Prostate gland (tissue), 2 donors: Measurements from ENCODE around the gene SLC22A16. TPM values are rescaled to one million over a fixed set of nuclear protein-coding genes. Genes with fewer than 3 reads are reported as not detected.

Experiments used
- DNase-seq: peaks from one replicate; pipeline ENCODE4 v3.0.0-alpha.2; 2019; ENCODE audit warnings: low spot score
- H3K27ac ChIP-seq, 2 donors: fragments of 200-600 bp; sonication (generic); 2 replicates each; pipeline ENCODE4 v1.5.1; 2017 to 2019
- H3K27me3 ChIP-seq: fragments of 200-600 bp; sonication (generic); replicated peaks from 2 replicates; pipeline ENCODE4 v1.5.1; 2019; ENCODE audit not compliant: insufficient read depth
- H3K36me3 ChIP-seq, 2 donors: fragments of 200-600 bp; sonication (generic); 1 replicate in 1 of 2; 2 replicates in 1 of 2; pipeline versions ENCODE4 v1.5.1 to v1.8.1; 2017 to 2019
- H3K4me1 ChIP-seq: fragments of 200-600 bp; sonication (generic); replicated peaks from 2 replicates; pipeline ENCODE4 v1.5.1; 2019
- H3K4me3 ChIP-seq, 2 donors: fragments of 200-600 bp; sonication (generic); 2 replicates each; pipeline ENCODE4 v1.5.1; 2017 to 2019
- H3K9me3 ChIP-seq: fragments of 200-600 bp; sonication (generic); 2 replicates; pipeline ENCODE4 v1.5.1; 2017
- POLR2A ChIP-seq: fragments of 450-650 bp; IDR thresholded peaks from one replicate; pipeline ENCODE4 v1.6.1; 2016; ENCODE audit warnings: antibody characterized with exemption, mild to moderate bottlenecking
- POLR2AphosphoS5 ChIP-seq: sonication (generic); formaldehyde crosslinking; IDR thresholded peaks from one replicate; pipeline ENCODE4 v1.6.1; 2017; ENCODE audit warnings: antibody characterized with exemption
- WGBS: methylation state at CpG from one replicate; pipeline ENCODE4 v1.1.5; 2018; 5-methylcytosine and 5-hydroxymethylcytosine counted together
- intact Hi-C: fragments of 100-400 bp; cut with DNase I; formaldehyde crosslinking; loops from one replicate; pipeline ENCODE4 v1.14.2; 2022
- total RNA-seq, 2 donors: library from RNA; depleted of rRNA; stranded (reverse); fragments of >200 nt; gene quantifications; one replicate each; pipeline ENCODE4 v1.1.0, GENCODE V29; 2016
- TF ChIP-seq, protein P1 (sequence below), 4 experiments: fragments of 200-600 bp in 2 of 4; fragments of 450-650 bp in 2 of 4; sonication (generic) in 2 of 4; IDR thresholded peaks; 1 replicate in 3 of 4; 2 replicates in 1 of 4; pipeline ENCODE4 v1.5.1; 2016 to 2019; ENCODE audit warnings: antibody characterized with exemption in 4 of 4, mild to moderate bottlenecking in 2 of 4, moderate library complexity in 2 of 4

The SLC22A16 gene
- total RNA-seq, 2 donors from 2014 or later = 2.7 TPM; not detected in 1

DNA sequence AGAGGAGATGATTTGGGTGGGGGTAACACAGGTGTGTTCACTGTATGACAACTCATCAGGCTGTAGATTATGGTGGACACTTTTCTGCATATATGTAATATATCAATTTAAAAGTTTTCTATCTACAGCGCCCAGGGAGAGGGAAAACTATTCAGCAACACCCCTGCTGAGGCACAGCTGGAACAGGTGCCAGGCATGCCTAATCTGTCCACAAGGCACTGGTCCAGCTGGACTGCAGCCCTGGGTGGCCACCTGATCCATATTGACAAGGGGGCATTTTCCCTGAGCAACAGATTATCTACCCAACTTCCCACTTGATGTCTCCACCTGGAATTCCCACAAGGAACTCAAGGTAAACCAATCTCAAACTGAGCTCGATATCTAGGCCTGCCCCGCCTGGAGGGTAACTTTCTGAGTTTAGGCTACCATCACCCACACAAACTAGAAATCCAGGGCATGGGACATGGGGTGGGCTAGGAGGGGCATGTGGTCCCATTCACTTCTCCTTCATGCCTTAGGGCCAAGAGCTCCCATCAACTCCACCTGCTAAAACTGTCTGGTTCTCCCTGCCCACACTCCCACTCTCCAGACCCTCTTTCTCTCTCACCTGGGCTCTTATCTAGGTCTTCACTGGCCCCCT is 4.6 kb downstream of the SLC22A16 start:
- no peak overlapping the region for H3K27ac ChIP-seq
- H3K36me3 ChIP-seq = no peaks in the 10 kb centered on the region
- TF ChIP-seq, protein P1, sequence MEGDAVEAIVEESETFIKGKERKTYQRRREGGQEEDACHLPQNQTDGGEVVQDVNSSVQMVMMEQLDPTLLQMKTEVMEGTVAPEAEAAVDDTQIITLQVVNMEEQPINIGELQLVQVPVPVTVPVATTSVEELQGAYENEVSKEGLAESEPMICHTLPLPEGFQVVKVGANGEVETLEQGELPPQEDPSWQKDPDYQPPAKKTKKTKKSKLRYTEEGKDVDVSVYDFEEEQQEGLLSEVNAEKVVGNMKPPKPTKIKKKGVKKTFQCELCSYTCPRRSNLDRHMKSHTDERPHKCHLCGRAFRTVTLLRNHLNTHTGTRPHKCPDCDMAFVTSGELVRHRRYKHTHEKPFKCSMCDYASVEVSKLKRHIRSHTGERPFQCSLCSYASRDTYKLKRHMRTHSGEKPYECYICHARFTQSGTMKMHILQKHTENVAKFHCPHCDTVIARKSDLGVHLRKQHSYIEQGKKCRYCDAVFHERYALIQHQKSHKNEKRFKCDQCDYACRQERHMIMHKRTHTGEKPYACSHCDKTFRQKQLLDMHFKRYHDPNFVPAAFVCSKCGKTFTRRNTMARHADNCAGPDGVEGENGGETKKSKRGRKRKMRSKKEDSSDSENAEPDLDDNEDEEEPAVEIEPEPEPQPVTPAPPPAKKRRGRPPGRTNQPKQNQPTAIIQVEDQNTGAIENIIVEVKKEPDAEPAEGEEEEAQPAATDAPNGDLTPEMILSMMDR (IDR thresholded peaks at IDR 0.05) = no peak
- TF ChIP-seq POLR2AphosphoS5 = no peak
- intact Hi-C loops = no loop called here
- DNase-seq = no peak
- no peaks in the 10 kb centered on the region for H3K27me3 ChIP-seq
- H3K4me1 ChIP-seq = no peaks in the 10 kb centered on the region
- H3K4me3 ChIP-seq = no peak overlapping the region
- 90% methylated on average over 3 of the region's 3 CpGs for WGBS
- H3K9me3 ChIP-seq = no peaks in the 10 kb centered on the region

DNA sequence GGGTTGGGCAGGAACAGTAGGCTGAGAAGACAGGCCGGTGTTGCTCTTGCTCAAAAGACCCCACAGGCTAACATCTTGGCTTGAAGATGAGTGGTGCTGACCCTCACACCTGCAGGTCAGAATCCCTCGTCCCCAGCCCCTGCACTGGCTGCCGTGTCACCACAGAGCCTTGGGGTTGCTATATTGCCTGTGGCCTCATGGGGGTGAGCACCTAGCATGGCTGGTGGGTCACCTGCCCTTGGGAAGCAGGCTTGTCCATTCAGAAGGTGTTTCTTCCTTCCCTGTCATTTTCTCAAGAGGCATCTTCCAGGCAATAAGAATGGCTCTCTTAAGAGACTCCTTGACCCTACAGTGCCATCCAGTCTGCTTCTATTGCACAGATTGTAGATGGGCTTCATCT is 7.7 kb downstream of the SLC22A16 start:
- intact Hi-C loops = no loop called here
- TF ChIP-seq, protein P1 (IDR thresholded peaks at IDR 0.05) = no peak
- TF ChIP-seq POLR2AphosphoS5 (no peak), POLR2A (no peak)
- H3K4me1 ChIP-seq = no peaks in the 10 kb centered on the region
- no peaks in the 10 kb centered on the region for H3K36me3 ChIP-seq
- WGBS = 77% methylated on average over 3 of the region's 3 CpGs
- no peaks in the 10 kb centered on the region for H3K27me3 ChIP-seq
- no peaks in the 10 kb centered on the region for H3K9me3 ChIP-seq
- no peak overlapping the region for H3K4me3 ChIP-seq
- H3K27ac ChIP-seq = no peak overlapping the region
- no peak for DNase-seq

DNA sequence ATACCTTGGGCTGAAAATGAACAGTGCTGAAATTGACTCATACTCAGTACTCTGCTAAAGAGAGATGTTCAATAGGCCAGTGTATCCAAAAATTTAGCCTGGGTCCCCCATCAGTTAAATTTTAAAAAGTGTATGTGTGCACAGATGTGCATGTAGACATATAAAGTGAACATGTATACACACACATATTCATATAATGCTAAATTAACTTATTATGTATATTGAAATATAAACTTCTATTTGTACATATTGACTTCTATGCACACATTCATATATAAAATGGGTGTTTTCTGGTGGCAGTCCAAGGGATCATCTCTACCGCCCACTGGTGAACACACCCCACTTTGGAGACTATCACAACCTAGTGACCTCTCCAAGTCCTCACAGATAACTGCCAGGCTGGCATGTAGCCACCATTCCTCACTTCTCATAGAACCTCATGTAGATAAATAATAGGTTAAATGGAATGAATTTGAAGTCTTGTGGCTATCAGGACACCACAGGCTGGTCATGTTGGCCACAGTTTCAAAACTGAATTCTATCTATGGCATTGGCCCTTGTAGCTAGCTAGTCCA is 8.8 kb downstream of the SLC22A16 start:
- Histone ChIP-seq H3K4me1 (no peaks in the 10 kb centered on the region), H3K27ac (no peak overlapping the region), H3K4me3 (no peak overlapping the region), H3K9me3 (no peaks in the 10 kb centered on the region), H3K27me3 (no peaks in the 10 kb centered on the region), H3K36me3 (no peaks in the 10 kb centered on the region)
- intact Hi-C loops = no loop called here
- TF ChIP-seq POLR2A (no peak), POLR2AphosphoS5 (no peak)
- TF ChIP-seq, protein P1 (IDR thresholded peaks at IDR 0.05) = no peak
- 96% methylated on average over 1 of the region's 1 CpG for WGBS
- no peak for DNase-seq

DNA sequence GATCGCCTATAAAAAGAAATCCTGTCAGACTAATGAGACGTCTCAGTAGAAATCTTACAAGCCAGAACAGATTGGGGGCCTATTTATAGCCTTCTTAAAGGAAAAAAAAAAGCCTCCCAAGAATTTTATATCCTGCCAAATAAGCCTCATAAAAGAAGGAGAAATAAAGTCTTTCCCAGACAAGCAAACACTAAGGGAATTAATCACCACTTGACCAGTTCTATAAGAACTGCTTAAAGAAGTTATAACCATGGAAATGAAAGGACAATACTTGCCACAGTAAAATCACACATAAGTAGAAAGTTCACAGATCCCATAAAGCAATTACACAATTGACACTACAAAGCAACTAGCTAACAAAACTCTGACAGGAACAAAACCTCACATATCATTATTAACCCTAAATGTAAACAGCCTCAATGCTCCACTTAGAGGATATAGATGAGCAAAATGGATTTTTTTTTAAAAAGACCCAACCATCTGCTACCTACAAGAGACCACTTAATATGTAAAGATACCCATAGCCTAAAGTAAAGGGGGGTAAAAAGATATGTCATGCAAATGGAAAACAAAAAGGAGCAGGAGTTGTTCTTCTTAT is 13.4 kb downstream of the SLC22A16 start:
- no peak for DNase-seq
- 37% methylated on average over 2 of the region's 2 CpGs for WGBS

More for the DNA sequence above, 13.4 kb downstream of the SLC22A16 start:
- Histone ChIP-seq H3K27ac (no peak overlapping the region), H3K27me3 (no peaks in the 10 kb centered on the region), H3K36me3 (no peaks in the 10 kb centered on the region), H3K4me3 (no peak overlapping the region), H3K9me3 (no peaks in the 10 kb centered on the region), H3K4me1 (no peaks in the 10 kb centered on the region)
- TF ChIP-seq POLR2A = no peak
- TF ChIP-seq POLR2AphosphoS5 = no peak
- TF ChIP-seq, protein P1 (IDR thresholded peaks at IDR 0.05) = no peak
- intact Hi-C loops = no loop called here
